GM20000 (cell line): Measurements from ENCODE around the gene MARCKSL1.

ENCODE experiments used
- DNase-seq: peaks from one replicate; pipeline ENCODE4 v3.0.0; 2012; ENCODE audit warnings: low spot score
- CTCF ChIP-seq: IDR thresholded peaks from 2 replicates; pipeline ENCODE4 v1.5.1; 2012; ENCODE audit warnings: mild to moderate bottlenecking, control low read depth; ENCODE audit errors: extremely low read depth, missing control alignments

The MARCKSL1 gene

DNA sequence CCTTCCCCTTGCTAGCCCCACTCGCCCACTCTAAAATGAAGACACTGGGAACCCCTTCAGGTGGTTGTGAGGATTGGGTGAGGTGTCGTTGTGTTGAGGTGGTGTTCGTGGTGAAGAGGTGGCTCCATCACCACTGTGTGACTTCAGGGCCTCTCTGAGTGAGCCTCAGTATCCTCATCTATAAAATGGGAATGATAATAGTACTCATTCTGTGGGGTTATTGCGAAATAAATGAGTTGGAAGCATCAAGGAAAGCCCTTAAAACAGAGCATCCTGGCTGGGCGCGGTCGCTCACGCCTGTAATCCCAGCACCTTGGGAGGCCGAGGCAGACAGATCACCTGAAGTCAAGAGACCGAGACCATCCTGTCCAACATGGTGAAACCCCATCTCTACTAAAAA, 6.7 kb upstream of the MARCKSL1 start:
- DNase-seq = no peak
- no peak for TF ChIP-seq CTCF

DNA sequence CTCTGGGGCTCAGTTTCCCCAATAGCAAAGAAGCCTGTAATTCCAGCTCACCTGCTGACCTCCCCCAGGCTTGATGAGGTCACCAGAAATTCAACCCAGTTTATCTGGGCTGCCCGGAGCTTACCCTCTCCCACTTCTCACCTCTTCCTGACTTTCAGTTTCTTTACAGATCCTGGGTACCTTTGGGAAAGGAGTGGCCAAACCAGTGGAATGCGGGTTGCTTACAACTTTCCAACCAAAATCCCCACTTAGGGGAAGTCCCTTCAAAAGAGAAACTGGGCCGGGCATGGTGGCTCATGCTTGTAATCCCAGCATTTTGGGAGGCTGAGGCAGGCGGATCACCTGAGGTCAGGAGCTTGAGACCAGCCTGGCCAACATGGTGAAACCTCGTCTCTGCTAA, 5.9 kb upstream of the MARCKSL1 start:
- TF ChIP-seq CTCF = no peak
- no peak for DNase-seq

DNA sequence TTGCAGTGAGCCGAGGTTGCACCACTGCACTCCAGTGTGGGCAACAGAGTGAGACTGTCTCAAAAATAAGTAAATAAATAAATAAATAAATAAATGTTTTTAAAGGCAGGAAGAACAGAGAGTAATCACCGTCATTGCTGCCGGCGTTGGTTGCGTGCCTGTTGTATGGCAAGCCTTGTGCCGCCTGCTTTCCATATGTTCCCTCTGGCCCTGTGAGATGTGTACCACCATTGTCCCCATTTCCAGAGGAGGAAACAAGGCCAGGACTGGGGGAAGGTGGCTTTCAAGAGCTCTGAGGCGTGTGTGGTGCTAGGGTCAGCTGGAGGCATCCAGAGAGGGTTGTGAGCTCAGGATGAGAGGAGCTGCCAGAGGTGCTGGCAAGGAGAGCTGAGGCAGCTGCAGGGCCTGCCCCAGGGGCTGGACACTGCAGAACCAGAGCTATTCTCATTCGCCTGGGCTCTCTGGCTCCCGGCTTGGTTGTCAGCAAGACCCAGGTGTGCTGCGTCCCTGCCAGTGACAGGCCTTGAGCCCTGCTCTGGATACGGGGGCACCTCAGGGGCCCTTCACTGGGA, 5.2 kb upstream of the MARCKSL1 start:
- no peak for TF ChIP-seq CTCF
- no peak for DNase-seq

DNA sequence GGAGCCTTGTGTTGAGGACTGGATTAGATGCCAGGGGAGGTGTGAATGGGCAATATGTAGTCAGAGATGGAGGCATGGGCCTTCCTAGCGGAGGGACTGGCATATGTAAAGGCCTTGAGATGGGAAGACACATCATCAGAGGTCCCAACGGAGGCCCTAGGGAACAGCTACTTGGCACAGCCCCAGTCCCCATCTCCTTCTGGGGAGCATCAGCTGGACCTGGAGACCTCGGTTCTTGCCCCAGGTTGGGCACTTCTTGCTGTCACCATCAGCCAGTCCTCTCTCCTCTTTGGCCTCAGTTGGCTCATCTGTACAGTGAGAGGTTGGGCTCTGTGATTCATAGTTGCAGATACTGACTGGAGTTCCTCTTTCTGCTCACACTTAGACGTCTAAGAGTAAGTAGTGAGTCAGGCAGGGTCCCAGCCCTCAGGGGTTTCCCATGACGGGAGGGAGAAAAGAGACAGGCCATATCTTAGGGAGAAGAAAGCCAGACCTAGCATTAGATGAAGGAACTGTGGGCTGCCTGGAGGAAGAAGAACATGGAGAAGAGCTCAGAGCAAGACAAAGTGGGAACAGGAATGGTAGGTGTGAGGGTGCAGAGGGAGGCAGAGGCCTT, 3.4 kb upstream of the MARCKSL1 start:
- peak; percentile 70 for DNase-seq
- no peak for TF ChIP-seq CTCF

GRCh38 chr1:32338637-32339145, 2.7 kb upstream of the MARCKSL1 start:
- TF ChIP-seq CTCF = no peak
- DNase-seq = no peak

DNA sequence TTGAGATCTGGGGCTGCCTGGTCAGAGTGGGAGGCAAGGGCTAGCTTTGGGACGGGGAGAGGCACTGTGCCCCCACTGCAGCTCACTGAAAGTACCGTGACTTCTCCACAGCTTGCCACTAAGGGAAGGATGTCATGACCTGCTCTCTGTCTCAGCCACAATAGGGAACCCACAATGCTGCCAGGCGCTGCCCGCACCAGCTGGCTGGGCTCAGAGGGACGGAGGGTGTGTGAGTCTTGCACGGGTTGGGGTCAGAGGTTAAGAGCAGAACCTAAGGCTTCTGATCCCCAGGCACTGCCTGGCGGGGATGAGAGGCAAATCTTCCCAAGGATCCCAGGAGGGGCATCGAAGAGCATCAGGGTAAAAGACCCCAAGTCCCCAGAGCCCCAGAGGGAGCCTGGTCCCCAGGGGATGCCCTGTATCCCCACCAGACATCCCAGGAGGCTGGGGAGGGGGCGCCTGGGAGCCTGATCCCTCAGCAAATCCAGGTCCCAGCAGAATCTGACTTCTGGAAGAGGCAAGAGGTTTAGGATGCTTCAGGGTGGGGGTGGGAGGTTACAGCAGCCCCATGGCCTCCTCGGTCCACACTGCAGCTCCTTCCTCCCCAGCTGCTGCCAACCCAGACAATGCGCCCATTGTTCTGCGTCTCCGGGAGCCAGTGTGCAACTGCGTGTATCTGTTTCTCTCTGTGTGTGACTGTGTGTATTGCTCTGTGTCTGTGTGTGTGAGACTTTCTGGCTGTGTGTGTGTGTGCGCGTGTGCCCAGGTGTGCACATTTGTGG, 2.0 kb upstream of the MARCKSL1 start:
- no peak for DNase-seq
- TF ChIP-seq CTCF = no peak
